GM19452 (cell line): ENCODE data around the gene SRF.

Source experiments
- ATAC-seq: cut with Tn5 transposase; IDR thresholded peaks from one replicate; pipeline ENCODE4 v1.9.1; 2021; ENCODE audit not compliant: unreplicated experiment

SRF gene

GRCh38 chr6:43181621-43181941, 10.5 kb downstream of the SRF start:
- ATAC-seq: no peak

DNA sequence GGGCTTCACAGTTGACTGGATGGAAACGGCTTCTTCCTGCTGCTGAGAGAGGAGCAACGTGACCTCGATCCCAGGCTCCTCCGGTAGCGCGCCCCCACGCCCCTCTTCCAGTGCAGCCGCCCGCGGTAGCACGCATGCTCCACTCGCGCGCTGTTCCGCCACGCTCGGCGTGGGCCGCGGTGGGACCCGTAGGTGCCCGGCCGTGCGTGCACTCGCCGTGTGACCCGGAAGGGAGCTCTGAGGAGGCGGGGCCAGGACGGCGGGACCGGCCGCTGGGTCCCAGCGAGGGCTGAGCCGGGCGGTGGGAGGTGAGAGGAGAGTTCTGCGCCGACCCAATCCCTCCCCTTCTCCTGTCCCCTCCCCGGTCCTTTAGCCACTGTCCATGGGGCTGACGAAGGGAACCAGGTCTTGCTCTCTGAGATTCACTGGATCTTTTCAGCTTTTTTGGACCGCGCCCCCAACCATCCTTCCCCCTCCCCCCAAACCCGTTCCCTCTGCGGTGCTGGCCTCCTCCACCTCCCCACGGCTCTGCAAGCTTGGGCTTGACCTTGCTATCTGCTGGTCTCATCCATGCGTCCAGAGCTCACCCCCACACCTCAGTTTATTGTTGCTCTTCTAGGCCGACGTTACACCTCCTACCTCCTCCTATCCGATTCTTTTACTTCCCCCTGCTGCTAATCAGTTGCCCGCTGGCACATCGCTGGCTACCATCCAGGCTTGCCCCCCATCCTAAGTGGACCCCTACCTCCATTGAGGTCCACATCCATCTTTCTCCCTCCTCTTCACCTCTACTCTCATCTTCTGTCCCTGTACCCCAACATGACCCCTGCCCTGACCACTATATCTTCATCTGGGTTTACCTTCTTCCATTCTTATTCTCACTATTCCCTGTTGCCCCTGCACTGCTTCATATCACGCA, 11.1 kb downstream of the SRF start, which contains the start of gene CUL9:
Gene CUL9, plus strand, starts transcription at position 255 of the 919 bp plus-strand sequence. CDS start 2,115 bp downstream, outside the sequence.
- peak; percentile 88 for ATAC-seq

DNA sequence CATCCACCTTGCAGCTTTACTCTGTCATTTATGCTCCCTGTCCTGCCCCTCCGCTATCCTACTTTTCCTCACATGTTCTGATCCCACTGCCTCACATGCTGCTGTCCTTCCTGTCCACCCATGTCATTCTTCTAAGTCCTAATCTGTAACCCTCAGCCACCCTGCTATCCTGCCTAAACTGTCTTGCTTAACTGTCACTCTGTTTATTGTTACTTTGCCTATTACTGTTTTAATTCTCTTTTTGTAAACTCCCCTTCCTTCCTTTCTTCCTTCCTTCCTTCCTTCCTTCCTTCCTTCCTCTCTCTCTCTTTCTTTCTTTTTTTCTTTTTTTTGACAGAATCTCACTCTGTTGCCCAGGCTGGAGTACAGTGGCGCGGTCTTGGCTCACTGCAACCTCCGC, 12.4 kb downstream of the SRF start:
- ATAC-seq: no peak

- no peak for ATAC-seq
Measured at GRCh38 chr6:43184268-43184985, 13.4 kb downstream of the SRF start.

DNA sequence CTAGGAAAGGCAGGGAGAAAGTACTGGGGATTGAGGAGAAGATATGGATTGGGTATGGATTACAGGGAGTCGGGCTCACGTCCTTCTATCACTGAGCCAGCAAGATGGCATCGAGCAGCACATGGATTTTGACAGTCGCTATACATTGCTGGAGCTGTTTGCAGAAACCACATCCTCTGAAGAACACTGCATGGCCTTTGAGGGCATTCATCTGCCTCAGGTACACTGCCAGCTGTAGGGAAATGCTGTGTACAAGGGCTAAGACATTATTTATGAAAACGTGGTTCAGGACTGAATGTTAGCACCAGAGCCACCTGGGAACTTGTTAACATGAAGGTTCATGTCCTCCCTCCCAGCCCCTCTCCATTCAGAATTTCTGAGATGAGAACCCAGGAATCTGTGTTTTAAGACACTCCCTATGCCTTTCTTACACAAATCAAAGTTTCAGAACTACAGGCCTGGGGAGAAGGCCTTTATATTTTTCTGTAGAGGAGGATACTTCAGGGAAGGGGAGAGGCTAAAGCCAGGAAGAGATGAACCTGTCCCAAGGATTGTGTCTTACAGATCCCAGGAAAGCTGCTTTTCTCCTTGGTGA, 14.4 kb downstream of the SRF start:
- ATAC-seq: no peak

- ATAC-seq: no peak
Measured at GRCh38 chr6:43186019-43186418, 14.9 kb downstream of the SRF start.

GRCh38 chr6:43186706-43187105, 15.6 kb downstream of the SRF start:
- ATAC-seq: no peak

GRCh38 chr6:43187821-43188220, 16.8 kb downstream of the SRF start:
- no peak for ATAC-seq

DNA sequence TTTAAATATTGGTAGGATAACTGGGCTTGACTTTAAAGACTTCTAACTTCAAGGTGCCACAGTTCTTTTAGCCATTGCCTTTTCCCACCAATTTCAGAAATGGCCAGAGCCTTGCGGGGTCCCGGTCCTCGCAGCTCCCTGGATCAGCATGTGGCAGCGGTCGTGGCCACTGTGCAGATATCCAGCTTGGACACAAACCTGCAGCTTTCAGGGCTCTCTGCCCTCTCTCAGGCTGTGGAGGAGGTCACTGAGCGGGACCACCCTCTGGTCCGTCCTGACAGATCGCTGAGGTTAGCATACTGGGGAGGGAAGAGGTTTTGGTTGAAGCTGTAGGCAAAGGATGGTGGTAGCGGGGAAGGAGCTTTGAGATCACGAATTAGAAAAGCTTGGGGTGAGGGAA, 17.4 kb downstream of the SRF start:
- no peak for ATAC-seq

- no peak for ATAC-seq
Measured at GRCh38 chr6:43189776-43190304, 18.8 kb downstream of the SRF start.

- ATAC-seq: no peak
Measured at GRCh38 chr6:43192911-43193310, 21.8 kb downstream of the SRF start.

- no peak for ATAC-seq
Measured at GRCh38 chr6:43193929-43194328, 22.9 kb downstream of the SRF start.

DNA sequence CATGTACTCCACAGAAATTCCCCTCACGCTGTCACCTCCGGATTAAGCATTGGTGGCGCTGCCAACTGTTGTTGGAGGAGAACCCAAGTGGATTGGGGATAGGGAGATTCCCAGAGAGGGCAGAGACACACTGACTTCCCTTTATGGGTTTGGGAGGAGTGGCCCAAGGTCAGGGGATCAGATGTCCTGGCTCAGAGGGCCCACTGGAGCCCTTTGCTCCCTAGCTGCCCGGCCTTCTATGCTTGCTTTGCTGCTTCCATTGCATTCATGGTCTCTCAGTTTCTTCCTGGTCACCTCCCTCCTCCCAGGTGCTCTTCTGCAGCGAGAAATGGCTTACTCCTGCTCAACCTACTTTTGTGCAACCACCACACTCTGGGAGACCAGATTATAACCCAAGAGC, 25.3 kb downstream of the SRF start:
- ATAC-seq: no peak

GRCh38 chr6:43199912-43200311, 28.8 kb downstream of the SRF start:
- no peak for ATAC-seq

- no peak for ATAC-seq
Measured at GRCh38 chr6:43200541-43200940, 29.5 kb downstream of the SRF start.

- no peak for ATAC-seq
Measured at GRCh38 chr6:43202451-43202850, 31.4 kb downstream of the SRF start.

DNA sequence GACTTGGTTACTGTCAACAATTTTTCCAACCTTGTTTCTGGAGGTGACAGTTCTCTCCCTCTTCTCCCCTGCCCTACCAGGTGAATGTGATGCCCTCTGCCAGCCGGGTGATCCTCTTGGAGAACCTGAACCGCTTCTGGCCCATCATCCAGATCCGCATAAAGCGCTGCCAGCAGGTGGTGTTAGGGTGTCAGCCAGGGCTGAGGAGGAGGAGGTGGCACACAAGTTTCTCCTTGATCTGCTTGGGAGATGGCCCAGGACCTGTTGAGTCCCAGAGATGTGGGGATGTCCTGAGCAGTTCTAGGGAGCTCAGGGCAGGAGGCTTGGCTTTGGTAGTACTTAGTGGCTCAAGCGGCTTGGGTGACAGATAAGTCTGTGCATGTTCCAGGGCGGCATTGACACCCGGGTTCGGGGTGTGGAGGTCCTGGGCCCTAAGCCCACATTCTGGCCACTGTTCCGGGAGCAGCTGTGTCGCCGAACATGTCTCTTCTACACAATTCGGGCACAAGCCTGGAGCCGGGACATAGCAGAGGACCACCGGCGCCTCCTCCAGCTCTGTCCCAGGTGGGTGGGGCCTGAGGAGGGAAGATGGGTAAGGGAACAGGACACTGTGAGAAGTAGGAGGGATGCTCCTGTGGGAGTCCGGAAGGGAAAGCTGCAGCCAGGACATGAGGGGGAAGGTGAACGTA, 32.1 kb downstream of the SRF start:
- no peak for ATAC-seq

GRCh38 chr6:43203718-43204095, 32.6 kb downstream of the SRF start:
- no peak for ATAC-seq

- no peak for ATAC-seq
Measured at GRCh38 chr6:43204271-43205105, 33.4 kb downstream of the SRF start.

GRCh38 chr6:43205849-43206248, 34.8 kb downstream of the SRF start:
- no peak for ATAC-seq
